Measurements from ENCODE around the gene LMO7.

The LMO7 gene

DNA sequence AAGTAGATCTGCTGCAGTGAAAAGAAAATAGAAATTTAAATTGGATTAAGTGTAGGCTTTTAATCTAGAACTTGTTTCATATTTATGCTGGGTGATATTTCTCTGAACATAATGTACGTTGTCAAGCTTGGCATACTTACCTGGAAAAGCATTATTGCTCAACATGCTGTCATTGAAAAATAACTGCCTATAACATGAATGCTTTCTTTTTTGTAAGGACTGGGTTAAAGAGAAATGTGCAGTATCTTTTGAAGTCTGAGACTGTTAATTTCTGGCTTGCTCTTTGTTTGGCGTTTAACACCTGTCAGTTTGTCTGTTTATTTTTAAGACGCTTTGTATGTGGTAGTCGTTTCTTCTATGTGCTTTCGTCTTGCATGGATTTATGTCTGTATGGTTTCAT lies 175.2 kb downstream of the LMO7 start:
- no peak for DNase-seq

DNA sequence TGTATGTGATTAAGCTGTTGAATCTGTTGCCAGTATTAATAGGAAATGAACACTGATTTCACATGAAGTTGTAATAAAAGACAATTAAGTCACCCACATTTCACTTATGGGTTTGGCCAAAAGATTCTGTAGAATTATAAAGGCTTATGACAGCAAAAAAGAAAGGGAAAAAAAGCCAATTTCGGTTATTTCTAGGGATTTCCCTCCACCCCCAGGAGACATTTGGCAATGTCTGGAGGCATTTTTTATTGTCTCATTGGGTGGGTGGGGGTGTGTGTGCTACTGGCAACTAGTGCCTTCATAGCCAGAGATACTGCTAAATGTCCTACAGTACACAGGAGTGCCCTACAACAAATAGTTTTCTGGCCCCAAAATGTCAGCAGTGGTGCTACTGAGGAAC lies 175.7 kb downstream of the LMO7 start:
- DNase-seq, result no peak

DNA sequence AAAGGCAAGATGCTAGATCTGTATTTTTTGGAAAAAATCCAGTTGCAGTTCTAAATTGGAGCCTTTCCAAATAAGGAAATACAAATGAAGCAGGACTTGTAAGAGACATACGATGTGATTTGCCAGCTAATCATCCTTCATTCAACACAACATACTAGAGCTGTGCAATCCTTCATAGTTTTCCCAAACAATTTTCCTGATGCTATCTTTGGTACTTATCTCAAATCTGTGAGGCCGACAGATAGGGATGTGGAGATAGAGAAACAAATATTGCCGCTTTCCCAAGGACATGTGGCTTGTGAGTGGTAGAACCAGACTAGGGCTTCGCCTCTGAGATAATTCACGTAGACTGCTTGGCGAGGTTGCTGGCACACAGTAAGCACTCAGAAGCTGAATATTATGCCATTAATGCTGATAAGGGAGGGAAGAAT lies 176.6 kb downstream of the LMO7 start:
- no peak for DNase-seq

DNA sequence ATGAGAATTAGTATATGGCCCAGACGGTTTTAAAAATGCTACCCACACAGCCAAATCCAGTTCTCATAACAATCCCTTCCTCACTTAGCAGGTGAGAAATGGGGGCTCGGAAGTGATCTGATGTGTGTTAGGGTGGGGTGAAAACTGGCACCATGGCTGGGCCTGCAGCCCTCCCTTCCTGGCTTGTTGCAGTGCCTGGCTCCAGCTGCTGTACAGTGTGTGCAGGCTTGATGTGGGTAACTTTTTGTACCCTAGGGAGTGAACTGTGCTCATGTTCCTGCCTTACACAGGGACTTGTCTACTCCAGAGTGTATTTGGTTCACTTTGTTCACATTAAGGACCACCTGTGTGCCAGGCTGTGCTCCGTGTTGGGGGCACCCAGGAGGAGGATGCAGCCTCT lies 177.2 kb downstream of the LMO7 start:
- no peak for DNase-seq

DNA sequence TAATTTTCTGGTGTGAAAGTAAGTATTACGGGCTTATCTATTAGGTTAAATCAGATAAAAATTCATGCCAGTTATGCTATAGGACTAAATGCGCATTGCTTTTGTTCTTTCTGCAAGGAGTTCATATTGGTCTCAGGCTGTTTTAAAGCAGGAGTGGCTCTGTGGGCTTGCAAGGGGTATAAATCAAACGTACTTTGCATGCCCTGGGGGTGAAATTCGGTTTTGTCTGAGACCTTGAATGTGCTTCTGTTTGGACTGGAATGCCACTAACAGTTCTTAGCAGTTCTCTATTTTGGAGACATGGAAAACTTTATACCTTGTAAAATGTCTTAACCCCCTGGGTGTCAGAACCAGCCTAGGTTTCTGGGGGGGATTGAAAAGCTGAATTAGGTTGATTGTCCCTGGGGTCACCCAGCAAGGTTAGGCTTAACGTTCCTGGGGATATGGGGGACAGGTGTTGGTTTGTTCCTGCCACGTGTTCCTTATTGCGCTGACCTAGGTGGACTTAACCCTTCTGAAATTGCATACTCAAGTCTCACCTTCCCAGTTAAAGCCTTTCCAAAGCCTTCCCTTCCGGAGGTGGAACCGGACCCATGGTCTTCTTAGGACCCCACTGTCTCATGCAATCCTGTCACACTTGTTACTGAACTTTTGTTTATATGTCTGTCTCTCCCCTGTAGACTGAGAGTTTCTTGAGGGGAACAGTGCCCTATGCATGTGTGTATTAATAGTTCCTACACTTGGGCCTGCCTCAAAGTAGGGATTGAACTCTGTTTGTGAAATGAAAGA lies 182.2 kb downstream of the LMO7 start:
- DNase-seq, result no peak

DNA sequence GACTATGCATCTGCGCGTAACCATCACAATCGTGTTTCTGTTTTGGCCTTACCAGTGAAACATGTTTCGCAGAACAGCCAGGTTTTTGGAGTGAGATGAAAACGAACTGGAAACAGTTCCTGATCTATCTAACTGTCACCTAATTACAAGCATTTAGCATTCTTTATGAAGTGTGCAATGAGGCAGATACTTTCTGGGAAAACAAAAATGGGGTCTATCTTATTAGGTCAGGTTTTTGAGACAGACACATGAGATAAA lies 182.8 kb downstream of the LMO7 start:
- no peak for DNase-seq

DNA sequence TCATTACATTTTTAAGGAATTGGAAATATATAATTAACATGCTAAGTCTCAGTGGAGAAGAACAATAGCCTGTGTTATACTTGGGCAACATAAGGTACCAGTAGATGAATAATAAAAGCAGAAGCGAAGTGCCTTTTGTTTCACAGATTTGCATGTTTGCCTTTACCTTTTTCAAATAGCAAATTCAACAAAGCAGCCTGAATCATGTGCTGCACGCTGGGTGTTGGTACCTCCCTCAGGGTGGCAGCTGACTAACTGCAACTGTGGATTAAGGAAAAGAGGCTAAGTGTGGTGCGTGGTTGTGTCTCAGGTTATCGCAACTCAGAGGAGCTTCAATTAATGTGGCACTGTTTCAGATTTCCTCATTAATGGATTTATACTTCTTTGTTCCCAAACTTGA lies 189.0 kb downstream of the LMO7 start:
- DNase-seq, result no peak

DNA sequence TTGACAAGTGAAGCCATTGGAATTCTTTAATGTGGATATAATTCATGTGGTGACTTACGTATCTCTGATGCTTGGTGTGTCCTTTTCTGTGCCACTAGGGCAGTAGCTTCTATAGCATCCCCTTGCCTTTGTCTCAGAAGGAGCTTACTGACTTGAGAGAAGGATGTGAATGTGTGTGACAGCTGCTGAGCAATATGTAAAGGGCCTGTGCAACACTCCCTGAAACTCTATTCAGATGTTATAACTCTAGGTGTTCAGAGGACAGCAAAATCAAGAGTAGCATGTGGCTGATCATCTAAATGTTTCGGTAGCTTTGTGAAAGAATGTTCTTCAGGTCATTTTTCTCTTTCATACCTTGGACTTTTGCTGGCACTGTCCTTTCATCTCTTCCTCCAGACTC lies 189.5 kb downstream of the LMO7 start:
- DNase-seq, result no peak

DNA sequence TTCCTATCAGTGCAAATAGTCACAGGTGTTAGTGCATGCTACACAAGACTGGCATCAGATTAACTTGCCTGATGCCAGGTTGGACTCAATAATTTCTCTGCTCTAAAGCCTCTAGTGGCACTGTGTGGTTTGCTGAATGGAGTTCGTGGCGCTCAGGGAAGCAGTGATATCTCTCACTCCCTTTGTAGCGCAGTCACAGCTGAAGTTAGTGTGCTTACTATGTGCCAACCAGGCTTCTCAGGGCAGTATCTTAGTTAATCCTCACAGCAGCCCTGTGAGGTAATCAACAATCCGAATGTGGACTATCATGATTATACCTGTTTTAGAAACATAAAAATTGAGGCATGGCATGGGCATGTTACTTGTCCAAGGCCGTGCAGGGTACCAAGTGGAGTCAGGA lies 190.3 kb downstream of the LMO7 start:
- no peak for DNase-seq

DNA sequence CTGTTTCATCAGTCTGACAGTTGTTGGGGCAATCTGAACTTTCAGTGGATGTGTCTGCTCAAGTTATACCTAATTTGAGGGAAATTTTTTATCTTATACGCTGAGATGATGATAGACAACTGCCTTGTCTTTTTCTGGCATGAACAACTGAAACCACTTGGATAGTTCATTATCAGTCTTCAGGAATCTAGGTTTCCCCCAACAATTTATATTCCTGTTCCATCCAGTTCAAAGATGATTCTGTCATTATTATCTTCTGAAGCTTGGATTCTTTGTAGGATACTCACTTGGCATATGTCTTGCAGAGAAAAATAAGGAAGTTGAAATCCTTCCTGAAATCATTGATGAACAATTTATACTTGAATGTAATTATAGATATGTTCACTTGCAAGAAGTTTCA lies 193.7 kb downstream of the LMO7 start:
- DNase-seq, result no peak

DNA sequence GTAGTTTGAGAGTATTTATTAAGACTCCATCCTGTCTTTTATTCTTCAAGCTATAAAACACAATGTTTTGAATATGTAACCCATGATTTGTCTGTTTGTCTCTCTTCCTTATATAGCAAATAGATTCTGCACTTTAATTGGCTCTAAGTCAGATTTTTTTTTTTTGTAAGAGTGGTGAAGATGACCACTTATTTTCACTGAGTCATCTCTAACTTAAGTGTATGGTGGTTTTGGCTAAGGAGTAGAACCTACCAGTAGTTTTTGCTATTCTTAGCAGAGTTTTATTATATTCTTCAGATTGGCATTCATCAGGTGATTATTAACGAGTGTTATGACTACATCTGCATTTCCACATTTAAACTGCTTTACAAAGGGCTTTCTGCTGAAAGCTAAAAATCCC lies 194.7 kb downstream of the LMO7 start:
- no peak for DNase-seq

DNA sequence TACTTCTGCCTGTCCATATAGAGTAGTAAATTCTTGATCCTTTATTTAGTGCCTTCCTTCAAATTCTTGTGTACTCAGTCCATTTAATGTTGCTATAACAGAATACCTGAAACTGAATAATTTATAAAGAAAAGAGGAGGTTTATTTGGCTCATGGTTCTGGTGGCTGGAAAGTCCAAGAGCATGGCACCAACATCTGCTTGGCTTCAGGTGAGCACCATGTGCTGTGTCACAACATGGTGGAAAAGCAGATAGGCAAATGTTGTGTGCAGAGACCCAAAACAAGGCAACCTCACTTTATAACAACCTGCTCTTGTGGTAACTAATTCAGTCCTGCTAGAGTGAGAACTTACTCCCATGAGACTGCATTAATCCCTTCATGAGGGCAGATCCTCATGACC lies 195.3 kb downstream of the LMO7 start:
- DNase-seq, result no peak

DNA sequence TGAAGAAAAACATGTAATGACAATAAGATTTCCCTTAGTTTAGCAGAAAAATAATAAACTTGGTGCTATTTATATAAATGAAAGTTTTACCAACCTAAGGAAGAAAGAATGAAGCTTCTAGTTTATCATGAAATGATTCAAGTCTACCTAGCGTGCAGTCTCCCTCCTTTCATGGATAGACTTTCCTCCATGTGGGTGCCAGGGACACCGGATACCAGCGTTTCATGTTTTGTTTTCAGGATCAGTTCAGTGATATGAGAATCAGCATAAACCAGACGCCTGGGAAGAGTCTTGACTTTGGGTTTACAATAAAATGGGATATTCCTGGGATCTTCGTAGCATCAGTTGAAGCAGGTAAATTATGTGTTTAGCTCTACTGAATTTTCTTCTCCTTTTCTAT lies 196.7 kb downstream of the LMO7 start:
- DNase-seq, result no peak

DNA sequence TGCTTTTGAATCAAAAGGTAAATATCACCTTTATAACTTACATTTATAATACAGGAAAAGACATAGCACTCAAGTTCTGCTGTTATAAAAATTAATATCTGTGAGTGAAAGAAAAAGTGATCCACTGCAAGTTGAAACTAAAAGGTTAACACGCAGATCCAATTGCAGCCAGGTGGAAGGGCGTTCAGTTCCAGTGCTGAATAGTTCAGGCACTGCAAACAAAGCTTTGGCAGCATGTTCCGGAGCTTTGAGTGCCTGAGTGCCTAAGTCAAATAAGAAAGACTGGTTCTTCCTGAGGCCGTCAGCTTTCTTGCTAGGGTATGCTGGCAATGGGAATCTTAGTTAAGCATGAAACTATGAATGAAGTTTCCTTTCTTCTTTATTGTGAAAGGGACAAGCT lies 200.3 kb downstream of the LMO7 start:
- DNase-seq, result no peak

DNA sequence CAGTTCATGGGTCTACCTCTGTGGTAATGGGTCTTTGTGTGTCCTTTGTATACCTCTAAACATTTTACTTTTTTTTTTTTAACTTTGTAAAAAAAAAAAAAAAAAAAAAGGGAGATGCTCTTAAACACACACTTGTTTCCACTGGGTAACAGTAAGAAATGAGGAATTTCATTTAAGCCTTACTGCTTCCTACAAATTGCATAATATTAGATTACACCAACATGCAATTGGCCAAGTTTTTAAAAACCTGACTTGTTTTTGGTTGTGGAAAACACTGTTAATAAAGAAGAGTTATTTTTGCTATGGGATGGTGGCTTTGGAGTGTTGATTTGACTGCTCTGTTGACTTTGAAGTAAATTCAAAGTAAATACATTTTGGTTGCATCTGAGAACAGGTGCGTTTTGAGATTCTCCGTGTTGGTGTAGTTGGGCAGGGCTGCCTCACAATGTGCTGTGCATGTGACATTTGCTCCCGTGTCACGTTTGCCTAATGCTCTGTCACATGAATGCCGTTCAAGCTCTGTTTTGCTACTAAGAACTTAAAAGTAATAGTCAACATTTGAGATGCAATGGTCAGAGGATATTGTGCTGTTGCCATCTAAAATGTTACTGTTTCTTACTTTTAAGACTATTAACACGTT lies 202.4 kb downstream of the LMO7 start:
- DNase-seq, result no peak

DNA sequence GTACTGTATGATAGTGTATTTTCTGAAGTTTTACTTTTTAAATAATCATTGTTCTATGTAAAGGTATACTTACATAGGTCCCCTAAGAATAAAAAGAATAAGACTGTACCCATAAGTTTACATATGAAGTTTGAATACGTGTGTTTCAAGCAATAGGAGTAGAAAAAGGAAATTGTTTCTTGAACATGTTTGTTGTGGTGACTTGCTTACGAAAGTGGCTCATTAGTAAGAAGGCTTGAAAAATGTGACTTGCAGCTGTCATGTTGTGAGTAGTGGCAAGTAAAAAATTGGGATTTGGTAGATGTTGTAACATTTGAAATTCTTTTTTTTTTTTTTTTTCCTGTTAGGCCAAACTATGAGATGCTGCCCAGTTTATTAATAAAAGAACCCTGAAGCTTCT lies 203.3 kb downstream of the LMO7 start:
- DNase-seq, result no peak

DNA sequence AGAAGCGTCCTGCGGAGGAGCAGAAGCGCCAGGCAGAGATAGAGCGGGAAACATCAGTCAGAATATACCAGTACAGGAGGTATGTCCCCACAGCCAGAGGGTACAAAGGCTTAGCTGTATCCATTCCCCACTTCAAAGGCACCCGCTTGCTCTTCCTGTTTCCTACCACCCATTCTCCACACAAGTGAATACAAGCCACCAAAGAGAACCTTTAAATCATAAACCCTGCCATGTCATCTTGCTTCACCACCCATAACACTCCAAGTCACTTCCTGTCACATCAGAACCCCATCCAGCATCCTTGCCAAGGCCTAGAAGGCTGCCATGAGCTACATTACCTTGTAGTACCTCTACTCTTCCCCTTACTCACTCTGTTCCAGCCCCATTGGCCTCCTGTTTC lies 205.8 kb downstream of the LMO7 start:
- DNase-seq, result no peak

DNA sequence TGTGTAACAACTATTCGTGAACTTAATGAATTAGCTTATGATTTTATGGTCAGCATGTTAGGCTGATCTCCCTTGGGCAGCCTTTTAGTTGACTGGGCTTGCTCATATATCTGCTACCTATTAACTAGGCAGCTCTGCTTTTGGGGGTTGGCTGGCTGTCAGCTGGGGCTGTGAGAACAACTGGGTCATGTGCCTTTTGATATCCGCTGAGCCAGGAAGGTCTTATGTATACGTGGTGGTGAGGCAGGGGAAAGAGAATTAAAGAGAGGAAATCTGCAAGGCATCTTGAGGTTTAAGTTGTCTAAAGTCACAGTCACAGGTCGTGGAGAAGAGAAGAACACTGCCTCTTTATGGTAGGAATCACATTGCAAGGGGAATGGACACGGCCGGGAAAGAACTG lies 206.9 kb downstream of the LMO7 start:
- DNase-seq, result no peak

DNA sequence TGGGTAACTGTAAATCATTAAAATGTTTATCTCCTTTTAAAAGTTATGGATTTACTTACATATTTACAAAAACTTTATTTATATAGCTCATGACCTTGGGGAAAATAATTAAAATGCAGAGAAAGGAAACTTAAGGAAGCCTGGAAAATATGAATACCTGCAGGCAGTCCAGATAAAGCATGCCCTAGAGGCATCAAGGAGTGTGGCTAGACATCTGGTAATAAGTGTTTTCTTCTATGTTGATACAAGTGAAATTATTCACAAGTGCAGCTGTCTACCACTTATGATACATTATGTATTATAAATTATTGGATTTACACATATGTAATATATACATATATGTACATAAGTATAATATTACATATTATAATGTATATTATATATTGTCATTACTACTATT lies 207.9 kb downstream of the LMO7 start:
- no peak for DNase-seq

DNA sequence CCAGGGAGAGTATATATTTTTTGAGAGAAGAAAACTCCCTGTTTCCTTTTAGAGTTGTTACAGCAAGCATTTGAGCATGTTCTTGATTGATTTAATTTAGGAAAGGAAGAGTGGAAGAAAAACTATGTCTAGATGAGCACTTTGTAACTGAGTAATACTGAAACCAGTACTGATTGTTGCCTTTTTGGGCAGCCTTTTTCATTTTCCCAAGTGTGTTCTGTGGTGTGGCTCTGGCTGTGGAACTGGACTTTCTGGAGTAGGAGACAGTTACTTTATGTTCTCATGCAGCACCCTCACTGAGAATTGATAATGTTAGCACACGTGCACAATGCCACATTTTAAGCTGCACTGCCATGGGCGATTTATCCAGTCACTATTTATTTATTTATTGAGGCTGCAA lies 211.5 kb downstream of the LMO7 start:
- no peak for DNase-seq

DNA sequence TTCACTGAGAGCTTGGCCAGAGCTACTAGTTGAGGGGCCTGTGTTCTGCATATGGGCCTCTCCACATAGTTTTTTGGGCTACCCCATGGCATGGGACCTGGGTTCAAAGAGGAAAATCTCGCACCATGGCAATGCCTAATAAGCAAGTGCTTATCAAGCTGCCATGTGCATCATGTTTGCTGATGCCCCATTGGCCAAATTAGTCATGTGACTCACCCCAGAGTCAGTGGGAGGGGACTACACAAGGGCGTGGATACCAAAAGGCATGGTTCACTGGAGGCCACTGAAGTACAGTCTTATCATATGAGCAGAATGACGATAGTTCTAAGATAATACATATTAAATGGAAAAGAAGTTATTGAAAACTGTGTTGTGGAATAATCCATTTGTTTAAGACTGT lies 214.8 kb downstream of the LMO7 start:
- DNase-seq, result no peak

DNA sequence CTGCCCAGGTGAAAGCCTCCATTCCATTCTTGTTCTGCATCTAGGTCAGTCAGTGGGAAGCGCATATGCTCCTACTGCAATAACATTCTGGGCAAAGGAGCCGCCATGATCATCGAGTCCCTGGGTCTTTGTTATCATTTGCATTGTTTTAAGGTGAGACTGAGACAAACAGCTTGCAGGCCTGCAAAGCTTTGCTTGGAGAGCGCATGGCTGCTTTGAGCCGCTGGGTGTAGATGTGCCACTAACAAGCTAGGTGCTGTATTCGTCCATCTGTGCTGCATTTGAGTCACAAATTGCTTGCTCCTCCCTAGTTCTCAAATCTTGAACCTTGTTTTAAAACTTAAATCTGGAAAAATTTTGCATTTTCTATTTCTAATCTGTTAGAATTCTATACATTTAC lies 219.1 kb downstream of the LMO7 start:
- no peak for DNase-seq

DNA sequence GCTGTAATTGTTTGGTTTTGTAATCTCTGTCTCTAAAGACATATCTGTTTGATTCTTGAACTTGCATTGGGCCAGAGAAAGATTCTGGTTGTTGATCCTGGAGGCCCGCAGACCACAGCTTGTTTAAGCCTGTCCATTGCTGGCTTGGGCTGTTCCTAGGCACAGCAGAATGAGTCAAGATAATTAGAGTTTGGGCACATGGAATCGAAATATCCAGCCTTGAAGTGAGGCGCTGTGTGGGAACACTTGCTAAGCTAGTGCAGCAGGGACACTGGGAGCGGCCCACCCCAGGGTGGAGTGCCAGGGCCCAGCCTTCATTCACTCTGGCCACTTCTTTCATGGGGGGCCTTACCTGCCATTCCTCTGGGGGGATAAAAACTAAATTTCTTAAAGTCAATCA lies 219.7 kb downstream of the LMO7 start:
- no peak for DNase-seq

DNA sequence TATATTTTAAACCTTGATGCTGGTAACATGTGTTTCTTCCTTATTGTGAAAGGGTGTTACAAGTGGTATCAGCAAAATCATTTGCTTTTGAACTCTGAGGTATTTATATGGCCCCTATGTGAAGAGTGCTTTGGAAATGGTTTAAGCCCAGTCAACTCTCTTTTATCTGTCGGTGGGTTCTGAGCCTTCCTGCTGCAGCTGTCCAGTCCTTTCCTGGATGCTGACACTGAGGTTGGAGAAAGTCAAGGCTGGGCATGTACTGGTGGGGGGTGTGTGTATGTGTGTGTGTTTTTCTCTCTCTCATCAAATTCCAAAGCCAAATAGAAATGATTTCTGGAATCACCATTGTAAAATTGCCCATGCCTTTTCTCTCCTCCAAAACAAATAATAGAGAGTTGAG lies 221.2 kb downstream of the LMO7 start:
- no peak for DNase-seq

DNA sequence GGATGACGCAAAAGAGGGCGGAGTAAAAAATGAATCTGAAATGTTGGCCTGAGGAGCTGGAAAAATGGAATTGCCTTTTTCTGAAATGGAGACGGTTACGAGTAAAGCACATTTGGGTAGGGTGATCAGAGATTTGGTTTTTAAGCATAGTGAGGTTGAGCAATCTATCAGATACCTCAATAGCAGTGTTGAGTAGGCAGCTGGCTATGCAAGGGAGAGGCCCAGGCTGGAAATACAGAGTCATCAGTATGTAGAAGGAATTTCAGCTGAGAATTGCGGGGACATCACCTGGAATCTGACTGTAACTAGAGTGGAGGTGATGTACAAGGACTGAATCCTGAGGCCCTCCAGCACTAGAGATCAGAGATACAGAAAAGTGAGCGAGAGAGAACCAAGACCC lies 224.8 kb downstream of the LMO7 start:
- DNase-seq, result no peak
